Measurements from ENCODE around the gene TBC1D22B.

GRCh38 chr6:37285861-37286311, 28.3 kb downstream of the TBC1D22B start:
- TF ChIP-seq EP300 (IDR thresholded peaks at IDR 0.05) = no peak
- TF ChIP-seq POLR2A (IDR thresholded peaks at IDR 0.05) = no peak
